Kidney tubule cell (primary cell): Measurements from ENCODE around the gene SDF4.

Source experiments
- DNase-seq: peaks from one replicate; pipeline ENCODE4 v3.0.0-alpha.2; 2018; ENCODE audit warnings: low spot score

Gene SDF4

GRCh38 chr1:1228596-1229321 is 3.0 kb downstream of the SDF4 start:
- DNase-seq = no peak

GRCh38 chr1:1228187-1228586 is 3.6 kb downstream of the SDF4 start:
- no peak for DNase-seq

- no peak for DNase-seq
These were observed 4.4 kb downstream of the SDF4 start for GRCh38 chr1:1227386-1227785.

- no peak for DNase-seq
These were observed 5.0 kb downstream of the SDF4 start for GRCh38 chr1:1226566-1227362.

- DNase-seq = no peak
These were observed 5.9 kb downstream of the SDF4 start for GRCh38 chr1:1225913-1226312.

- no peak for DNase-seq
These were observed 6.5 kb downstream of the SDF4 start for GRCh38 chr1:1225238-1225845.

GRCh38 chr1:1223891-1224290 is 7.9 kb downstream of the SDF4 start:
- no peak for DNase-seq

GRCh38 chr1:1223321-1223720 is 8.5 kb downstream of the SDF4 start:
- DNase-seq = no peak

GRCh38 chr1:1222575-1223225 is 9.1 kb downstream of the SDF4 start:
- no peak for DNase-seq

GRCh38 chr1:1221887-1222574 is 9.8 kb downstream of the SDF4 start:
- no peak for DNase-seq

- no peak for DNase-seq
These were observed 11.6 kb downstream of the SDF4 start for GRCh38 chr1:1220197-1220596.

GRCh38 chr1:1219341-1219740 is 12.5 kb downstream of the SDF4 start:
- DNase-seq = no peak

- no peak for DNase-seq
These were observed 13.1 kb downstream of the SDF4 start for GRCh38 chr1:1218524-1219200.

GRCh38 chr1:1217621-1218523 is 13.9 kb downstream of the SDF4 start:
- peak; percentile 47 for DNase-seq

- DNase-seq = no peak
These were observed 14.8 kb downstream of the SDF4 start for GRCh38 chr1:1216770-1217620.

GRCh38 chr1:1215881-1216605 is 15.8 kb downstream of the SDF4 start:
- no peak for DNase-seq

- no peak for DNase-seq
These were observed 16.6 kb downstream of the SDF4 start for GRCh38 chr1:1215080-1215676.
